ENCODE results near the gene EPHA4. TPM values are rescaled to one million over a fixed set of nuclear protein-coding genes. Genes with fewer than 3 reads are reported as not detected.

Gene EPHA4
- total RNA-seq, 4 donors from 2014 or later: 10.2 to 42.2 (median 20.6) TPM

DNA sequence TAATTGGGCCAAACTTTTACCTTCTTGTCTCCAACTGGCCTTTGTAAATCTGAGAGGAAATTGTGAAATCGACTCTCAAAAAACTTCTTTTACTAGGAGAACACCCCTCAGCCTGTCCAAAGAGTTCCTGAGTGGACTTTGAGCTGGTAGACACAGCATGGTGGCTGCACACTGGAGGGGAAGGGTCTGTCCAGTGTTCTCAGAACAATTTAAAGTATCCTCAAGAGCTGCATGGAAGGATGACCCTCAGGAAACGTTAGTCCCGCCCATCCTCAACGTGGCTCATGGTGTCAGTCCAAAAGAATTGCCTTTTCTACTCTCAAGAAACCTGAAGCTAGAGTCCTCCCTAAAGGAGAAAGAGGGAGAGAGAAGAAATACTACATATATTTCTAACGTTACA is 182.7 kb downstream of the EPHA4 start:
- no peaks in the 10 kb centered on the region for H3K4me1 ChIP-seq
- TF ChIP-seq EP300 (IDR thresholded peaks at IDR 0.05): no peak
- TF ChIP-seq, protein P1, sequence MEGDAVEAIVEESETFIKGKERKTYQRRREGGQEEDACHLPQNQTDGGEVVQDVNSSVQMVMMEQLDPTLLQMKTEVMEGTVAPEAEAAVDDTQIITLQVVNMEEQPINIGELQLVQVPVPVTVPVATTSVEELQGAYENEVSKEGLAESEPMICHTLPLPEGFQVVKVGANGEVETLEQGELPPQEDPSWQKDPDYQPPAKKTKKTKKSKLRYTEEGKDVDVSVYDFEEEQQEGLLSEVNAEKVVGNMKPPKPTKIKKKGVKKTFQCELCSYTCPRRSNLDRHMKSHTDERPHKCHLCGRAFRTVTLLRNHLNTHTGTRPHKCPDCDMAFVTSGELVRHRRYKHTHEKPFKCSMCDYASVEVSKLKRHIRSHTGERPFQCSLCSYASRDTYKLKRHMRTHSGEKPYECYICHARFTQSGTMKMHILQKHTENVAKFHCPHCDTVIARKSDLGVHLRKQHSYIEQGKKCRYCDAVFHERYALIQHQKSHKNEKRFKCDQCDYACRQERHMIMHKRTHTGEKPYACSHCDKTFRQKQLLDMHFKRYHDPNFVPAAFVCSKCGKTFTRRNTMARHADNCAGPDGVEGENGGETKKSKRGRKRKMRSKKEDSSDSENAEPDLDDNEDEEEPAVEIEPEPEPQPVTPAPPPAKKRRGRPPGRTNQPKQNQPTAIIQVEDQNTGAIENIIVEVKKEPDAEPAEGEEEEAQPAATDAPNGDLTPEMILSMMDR (IDR thresholded peaks at IDR 0.05): no peak
- no peak for TF ChIP-seq POLR2A (IDR thresholded peaks at IDR 0.05)
- no peaks in the 10 kb centered on the region for H3K36me3 ChIP-seq
- peaks cover 0 to 2% (median 0%) of the 10 kb centered on the region in 4 donors for H3K9me3 ChIP-seq
- no peak overlapping the region for H3K4me3 ChIP-seq
- H3K27ac ChIP-seq: no peak overlapping the region
- DNase-seq (ENCODE audit: low spot score in 2 of 2): no peak
- H3K27me3 ChIP-seq: no peaks in the 10 kb centered on the region
- 71 to 75% methylated on average over 5 of the region's 5 CpGs for WGBS, 2 donors

DNA sequence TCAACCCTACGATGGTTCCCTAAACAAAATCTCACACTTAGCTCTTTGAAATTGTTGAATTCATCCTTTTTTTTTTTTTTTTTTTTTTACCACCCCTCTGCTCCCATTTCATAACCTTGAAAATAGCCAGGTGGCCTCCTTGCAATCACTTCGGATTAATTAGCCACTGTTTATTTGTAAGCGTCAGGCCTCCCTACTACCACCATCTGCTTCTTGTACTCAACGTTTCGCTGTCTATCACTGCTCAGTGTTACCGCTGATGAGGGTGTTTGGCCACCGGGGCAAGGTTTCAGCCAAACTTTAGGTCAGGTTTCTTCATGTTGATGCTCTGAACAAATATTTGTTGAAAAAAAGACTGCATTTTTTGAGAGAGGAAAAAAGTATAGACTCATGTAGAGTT is 183.2 kb downstream of the EPHA4 start:
- H3K27ac ChIP-seq: no peak overlapping the region
- no peak for DNase-seq (ENCODE audit: low spot score in 2 of 2)
- H3K36me3 ChIP-seq: no peaks in the 10 kb centered on the region
- no peaks in the 10 kb centered on the region for H3K27me3 ChIP-seq
- H3K4me3 ChIP-seq: no peak overlapping the region
- H3K9me3 ChIP-seq: peaks cover 0 to 2% (median 0%) of the 10 kb centered on the region in 4 donors
- TF ChIP-seq, protein P1 (IDR thresholded peaks at IDR 0.05): no peak
- no peak for TF ChIP-seq POLR2A (IDR thresholded peaks at IDR 0.05)
- no peak for TF ChIP-seq EP300 (IDR thresholded peaks at IDR 0.05)
- H3K4me1 ChIP-seq: no peaks in the 10 kb centered on the region
- WGBS, 2 donors: 91 to 94% methylated on average over 7 of the region's 7 CpGs

DNA sequence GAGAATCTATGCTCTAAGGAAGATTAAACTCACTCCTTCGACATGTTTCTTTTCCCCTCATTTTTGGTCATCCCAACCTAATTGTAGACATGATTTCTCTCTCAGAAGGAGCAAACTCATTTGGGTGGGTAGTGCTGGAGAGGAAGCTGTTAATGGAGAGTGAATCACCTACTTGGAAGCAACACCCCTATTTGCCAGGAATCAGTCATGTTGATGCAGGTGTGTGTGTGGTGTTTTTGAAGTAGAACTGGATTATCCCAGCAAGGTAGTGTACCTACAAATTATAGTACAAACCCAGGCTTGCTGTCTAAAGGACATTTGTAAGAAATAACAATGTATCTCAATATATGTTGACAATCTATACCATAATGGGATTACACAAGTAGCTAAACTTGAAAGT is 186.4 kb downstream of the EPHA4 start:
- no peaks in the 10 kb centered on the region for H3K4me1 ChIP-seq
- no peak for TF ChIP-seq POLR2A (IDR thresholded peaks at IDR 0.05)
- 88 to 96% methylated on average over 1 of the region's 1 CpG for WGBS, 2 donors
- peaks cover 0 to 2% (median 0%) of the 10 kb centered on the region in 4 donors for H3K9me3 ChIP-seq
- no peak for DNase-seq (ENCODE audit: low spot score in 2 of 2)
- H3K36me3 ChIP-seq: no peaks in the 10 kb centered on the region
- no peaks in the 10 kb centered on the region for H3K27me3 ChIP-seq
- H3K27ac ChIP-seq: no peak overlapping the region
- no peak overlapping the region for H3K4me3 ChIP-seq

DNA sequence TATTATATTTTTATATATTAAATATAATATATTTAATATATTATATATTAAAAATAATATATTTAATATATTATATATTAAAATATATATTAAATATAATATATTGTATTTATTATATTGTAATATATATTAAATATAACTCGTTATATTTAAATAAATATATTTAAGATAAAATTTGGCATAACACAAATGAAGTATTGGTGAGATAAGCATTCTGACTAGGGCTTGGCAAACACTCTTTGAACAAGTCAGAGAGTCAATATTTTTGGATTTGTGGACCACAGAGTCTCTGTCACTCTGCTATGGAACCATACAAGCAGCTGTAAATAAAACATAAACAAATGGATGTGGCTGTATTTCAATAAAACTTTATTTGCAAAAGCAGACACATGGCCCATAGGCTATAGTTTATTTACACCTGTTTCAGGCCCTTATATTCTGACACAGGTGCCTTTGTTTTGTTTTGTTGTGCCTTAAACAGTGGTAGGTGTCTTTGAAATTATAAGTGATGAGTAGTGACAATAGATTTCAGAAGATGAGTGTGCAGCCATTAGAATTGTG is 190.1 kb downstream of the EPHA4 start:
- no peak for TF ChIP-seq EP300 (IDR thresholded peaks at IDR 0.05)
- no peak for TF ChIP-seq POLR2A (IDR thresholded peaks at IDR 0.05)
- TF ChIP-seq, protein P1 (IDR thresholded peaks at IDR 0.05): no peak
- no peak overlapping the region for H3K27ac ChIP-seq
- DNase-seq (ENCODE audit: low spot score in 2 of 2): no peak

DNA sequence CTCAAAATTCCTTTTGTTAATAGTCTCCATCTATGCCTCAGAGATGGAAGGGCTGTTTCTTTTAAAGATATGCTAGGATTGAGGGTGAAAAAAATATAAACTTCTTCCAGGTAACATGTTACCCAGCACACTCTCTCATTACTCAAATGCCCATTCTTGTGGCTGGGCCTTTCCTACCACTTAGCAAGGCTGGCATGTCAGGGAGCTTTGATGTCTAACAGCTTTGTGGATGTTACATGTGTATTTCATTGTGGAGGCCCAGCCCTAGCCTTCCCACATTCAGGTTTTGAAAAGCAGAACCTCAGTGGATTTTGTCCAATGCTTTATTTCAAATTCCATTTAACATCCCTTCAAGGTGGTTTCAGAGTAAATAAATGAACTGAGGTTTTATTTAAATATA is 191.4 kb downstream of the EPHA4 start:
- peaks cover 0 to 2% (median 0%) of the 10 kb centered on the region in 4 donors for H3K9me3 ChIP-seq
- no peaks in the 10 kb centered on the region for H3K4me1 ChIP-seq

More for the DNA sequence above, 190.1 kb downstream of the EPHA4 start:
- Histone ChIP-seq H3K27me3 (no peaks in the 10 kb centered on the region), H3K36me3 (no peaks in the 10 kb centered on the region), H3K9me3 (peaks cover 0 to 2% (median 0%) of the 10 kb centered on the region in 4 donors), H3K4me1 (no peaks in the 10 kb centered on the region), H3K4me3 (no peak overlapping the region)
- WGBS, 2 donors: 90 to 100% methylated on average over 1 of the region's 1 CpG

More for the DNA sequence above, 191.4 kb downstream of the EPHA4 start:
- TF ChIP-seq, protein P1 (IDR thresholded peaks at IDR 0.05): no peak
- TF ChIP-seq POLR2A (IDR thresholded peaks at IDR 0.05): no peak
- TF ChIP-seq EP300 (IDR thresholded peaks at IDR 0.05): no peak
- H3K36me3 ChIP-seq: no peaks in the 10 kb centered on the region
- no peak overlapping the region for H3K4me3 ChIP-seq
- no peak for DNase-seq (ENCODE audit: low spot score in 2 of 2)
- H3K27ac ChIP-seq: no peak overlapping the region
- H3K27me3 ChIP-seq: no peaks in the 10 kb centered on the region
